Bone marrow (tissue), 2 donors: ENCODE data around the gene EIF2S1.
"Not testable (repeated sequence)": the region's sequence is repeated elsewhere in the genome, so short reads cannot be mapped to it uniquely, and the experiment has no call there.

Experiments
- DNase-seq, 2 donors: peaks; one replicate each; lab custom pipeline; 2025; lab: John Stamatoyannopoulos, UW

The EIF2S1 gene

GRCh38 chr14:67359775-67360469 is at the start of gene EIF2S1, which contains the start of gene ATP6V1D:
EIF2S1 (plus strand) TSS chr14:67360328; CDS start chr14:67364768, 4,440 bp downstream.
ATP6V1D (minus strand) TSS chr14:67359804; CDS start chr14:67359698, 106 bp downstream.
- peak; percentile 93 to 98 for DNase-seq

GRCh38 chr14:67311868-67312267 is 48.3 kb upstream of the EIF2S1 start:
- DNase-seq = no peak

- no peak for DNase-seq
Measured at GRCh38 chr14:67313153-67313552, 47.0 kb upstream of the EIF2S1 start.

- DNase-seq = no peak
Measured at GRCh38 chr14:67317822-67318221, 42.3 kb upstream of the EIF2S1 start.

- DNase-seq = no peak
Measured at GRCh38 chr14:67319142-67319541, 41.0 kb upstream of the EIF2S1 start.

GRCh38 chr14:67329666-67330065 is 30.5 kb upstream of the EIF2S1 start:
- not testable (repeated sequence) for DNase-seq

- no peak for DNase-seq
Measured at GRCh38 chr14:67331368-67332125, 28.6 kb upstream of the EIF2S1 start.

GRCh38 chr14:67332468-67332867 is 27.7 kb upstream of the EIF2S1 start:
- DNase-seq = no peak

GRCh38 chr14:67335781-67336180 is 24.3 kb upstream of the EIF2S1 start:
- DNase-seq = no peak

- DNase-seq = not testable (repeated sequence)
Measured at GRCh38 chr14:67341231-67341630, 18.9 kb upstream of the EIF2S1 start.

- DNase-seq = no peak
Measured at GRCh38 chr14:67343601-67344230, 16.4 kb upstream of the EIF2S1 start.

- DNase-seq = no peak
Measured at GRCh38 chr14:67345583-67345982, 14.5 kb upstream of the EIF2S1 start.

- no peak for DNase-seq
Measured at GRCh38 chr14:67352055-67352454, 8.1 kb upstream of the EIF2S1 start.

- no peak for DNase-seq
Measured at GRCh38 chr14:67357186-67357968, 2.8 kb upstream of the EIF2S1 start.

- DNase-seq = no peak
Measured at GRCh38 chr14:67357969-67358354, 2.2 kb upstream of the EIF2S1 start.

GRCh38 chr14:67358924-67359774 is 979 bp upstream of the EIF2S1 start:
- DNase-seq = no peak

GRCh38 chr14:67360470-67361206 is 510 bp downstream of the EIF2S1 start:
- no peak for DNase-seq

- no peak for DNase-seq
Measured at GRCh38 chr14:67365476-67365875, 5.3 kb downstream of the EIF2S1 start.

GRCh38 chr14:67370830-67371229 is 10.7 kb downstream of the EIF2S1 start:
- no peak for DNase-seq
